GM12865 (cell line): ENCODE measurements around the gene ADARB2.

Experiments
- DNase-seq: peaks from one replicate; pipeline ENCODE4 v3.0.0; 2010; ENCODE audit warnings: low read depth
- H3K4me3 ChIP-seq: 2 replicates; pipeline ENCODE4 v1.5.1; 2011; ENCODE audit warnings: mild to moderate bottlenecking, low read depth, low read length, control low read depth
- CTCF ChIP-seq: IDR thresholded peaks from 2 replicates; pipeline ENCODE4 v1.5.1; 2011; ENCODE audit warnings: low read length, control low read depth, low read depth, inconsistent platforms; ENCODE audit not compliant: insufficient read depth; ENCODE audit errors: missing control alignments

ADARB2 gene

GRCh38 chr10:1310271-1310789 is 427.0 kb downstream of the ADARB2 start:
- TF ChIP-seq CTCF, result no peak
- DNase-seq, result no peak
- H3K4me3 ChIP-seq, result no peak overlapping the region

DNA sequence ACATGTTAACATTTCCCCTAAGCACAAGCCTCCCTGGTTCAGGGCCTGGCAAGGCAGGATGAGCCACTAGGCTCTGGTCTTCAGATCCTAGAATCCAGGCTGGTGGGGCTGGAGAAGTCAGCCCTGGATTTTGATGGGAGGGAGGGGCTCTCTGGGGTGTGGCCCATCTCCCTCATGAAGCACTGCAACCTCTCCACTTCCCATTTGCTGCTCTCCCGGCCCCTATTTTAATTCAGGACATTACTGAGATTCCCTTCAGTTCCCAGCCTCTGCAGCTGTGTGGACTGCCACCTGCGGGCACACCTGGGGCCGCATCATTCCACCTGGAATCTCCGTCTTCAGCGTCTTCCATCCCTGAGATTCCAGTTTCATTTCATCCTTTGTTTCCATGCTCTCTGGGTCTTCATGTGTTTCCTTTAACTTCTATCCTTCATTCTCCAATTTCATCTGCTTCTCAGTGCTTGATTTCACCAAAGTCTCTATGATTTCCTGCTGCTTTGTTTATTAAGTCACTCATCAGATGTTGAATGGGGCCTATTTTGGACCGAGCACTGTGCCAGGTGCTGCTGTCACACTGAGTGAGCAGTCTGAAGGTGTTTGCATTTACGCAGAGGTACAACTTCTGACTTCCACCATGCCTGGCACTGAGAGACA is 427.6 kb downstream of the ADARB2 start:
- no peak for TF ChIP-seq CTCF
- H3K4me3 ChIP-seq, result no peak overlapping the region
- no peak for DNase-seq

DNA sequence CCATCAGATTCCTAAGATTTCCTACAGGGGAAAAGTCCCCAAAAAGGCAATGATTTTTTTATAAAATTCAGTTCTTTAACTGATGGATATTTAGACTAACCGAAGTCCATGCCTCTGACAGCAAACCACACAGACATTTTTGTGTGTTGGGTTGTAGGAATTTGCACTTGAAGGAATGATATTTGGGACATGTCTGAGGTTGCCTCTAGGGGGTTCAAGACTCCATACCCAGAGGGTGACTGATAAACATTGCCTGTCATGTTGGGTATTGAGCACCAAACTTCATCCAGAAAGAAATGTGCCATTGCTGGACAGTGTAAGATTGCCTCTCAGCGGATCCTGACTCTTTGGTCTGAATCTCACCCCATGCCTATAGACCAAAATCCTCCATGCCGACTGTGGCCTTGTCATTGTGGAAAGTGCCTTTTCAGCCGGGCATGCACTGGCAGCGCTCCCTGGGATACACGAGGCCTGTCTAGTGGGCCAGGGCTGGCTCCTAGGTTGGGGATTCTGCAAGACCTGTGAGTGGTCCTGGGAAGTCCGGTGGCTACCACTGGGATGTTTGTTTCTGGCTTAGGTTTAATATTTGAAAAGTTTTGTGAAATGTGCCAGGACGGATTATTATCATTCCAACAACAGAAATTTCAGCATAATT is 428.2 kb downstream of the ADARB2 start:
- TF ChIP-seq CTCF, result no peak
- no peak overlapping the region for H3K4me3 ChIP-seq
- no peak for DNase-seq

DNA sequence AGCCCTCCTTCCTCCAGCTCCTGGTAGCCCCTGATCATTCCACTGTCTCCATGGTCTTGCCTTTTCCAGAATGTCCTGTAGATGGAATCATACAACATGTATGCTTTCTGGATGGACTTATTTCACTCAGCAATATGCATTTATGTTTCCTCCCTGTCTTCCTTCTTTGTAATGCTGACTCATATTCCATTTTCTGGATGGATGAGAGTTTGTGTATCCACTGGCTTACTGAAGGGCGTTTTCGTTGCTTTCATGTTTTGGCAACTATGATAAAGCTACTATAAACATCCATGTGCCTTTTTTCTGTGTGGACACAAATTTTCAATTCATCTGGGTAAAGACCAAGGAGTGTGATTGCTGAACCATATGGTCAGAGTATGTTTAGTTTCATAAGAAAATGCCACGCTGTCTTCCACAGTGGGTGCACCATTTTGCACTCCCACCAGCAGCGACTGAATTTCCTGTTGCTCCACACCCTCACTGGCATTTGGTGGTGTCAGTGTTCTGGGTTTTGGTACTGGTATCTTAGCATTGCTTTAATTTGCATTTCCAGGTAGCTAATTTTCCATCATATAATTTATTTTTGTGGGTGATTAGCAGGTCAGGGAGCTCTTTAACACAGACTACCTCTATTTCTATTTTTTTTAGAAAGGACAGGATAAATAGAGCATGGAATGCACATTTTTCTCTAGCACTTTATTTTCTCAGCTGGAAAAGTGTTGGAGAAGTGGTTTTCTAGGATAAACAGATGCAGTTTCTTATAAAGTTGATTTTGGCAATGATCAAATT is 429.0 kb downstream of the ADARB2 start:
- H3K4me3 ChIP-seq, result no peak overlapping the region
- no peak for DNase-seq
- TF ChIP-seq CTCF, result no peak

GRCh38 chr10:1301143-1301542 is 436.2 kb downstream of the ADARB2 start:
- no peak overlapping the region for H3K4me3 ChIP-seq
- no peak for DNase-seq
- no peak for TF ChIP-seq CTCF

DNA sequence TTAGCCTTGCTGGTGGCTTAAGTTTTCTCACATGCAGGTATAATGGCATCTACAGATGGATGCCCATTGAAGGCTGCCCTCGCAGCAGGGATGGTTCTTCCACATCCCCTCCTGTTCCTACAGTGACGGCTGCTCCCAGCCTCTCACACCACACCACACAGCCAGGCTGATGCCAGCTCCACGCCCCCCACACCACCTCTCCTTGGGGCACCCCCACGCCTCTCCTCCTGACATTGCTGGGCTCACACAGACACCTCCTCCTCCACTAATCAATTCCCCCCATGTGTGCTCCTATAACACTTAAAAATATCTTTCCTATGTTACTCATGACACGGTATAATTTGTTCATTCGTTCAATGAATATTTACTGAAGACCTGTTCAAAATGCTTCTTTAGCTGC is 437.1 kb downstream of the ADARB2 start:
- no peak overlapping the region for H3K4me3 ChIP-seq
- no peak for DNase-seq
- TF ChIP-seq CTCF, result no peak
